COLO668 (cell line): ENCODE data around the gene RBMX.
"Not testable (repeated sequence)": the region's sequence is repeated elsewhere in the genome, so short reads cannot be mapped to it uniquely, and the experiment has no call there.

Source experiments
- DNase-seq: peaks from one replicate; lab custom pipeline; 2025; ENCODE audit not compliant: unreplicated experiment; lab: John Stamatoyannopoulos, UW

RBMX gene

GRCh38 chrX:136879001-136879687, 1.4 kb downstream of the RBMX start:
- DNase-seq, result no peak

- no peak for DNase-seq
Observed at GRCh38 chrX:136878423-136878822, 2.1 kb downstream of the RBMX start.

GRCh38 chrX:136874114-136874513, 6.4 kb downstream of the RBMX start:
- DNase-seq, result not testable (repeated sequence)

GRCh38 chrX:136873210-136873609, 7.3 kb downstream of the RBMX start:
- DNase-seq, result not testable (repeated sequence)

DNA sequence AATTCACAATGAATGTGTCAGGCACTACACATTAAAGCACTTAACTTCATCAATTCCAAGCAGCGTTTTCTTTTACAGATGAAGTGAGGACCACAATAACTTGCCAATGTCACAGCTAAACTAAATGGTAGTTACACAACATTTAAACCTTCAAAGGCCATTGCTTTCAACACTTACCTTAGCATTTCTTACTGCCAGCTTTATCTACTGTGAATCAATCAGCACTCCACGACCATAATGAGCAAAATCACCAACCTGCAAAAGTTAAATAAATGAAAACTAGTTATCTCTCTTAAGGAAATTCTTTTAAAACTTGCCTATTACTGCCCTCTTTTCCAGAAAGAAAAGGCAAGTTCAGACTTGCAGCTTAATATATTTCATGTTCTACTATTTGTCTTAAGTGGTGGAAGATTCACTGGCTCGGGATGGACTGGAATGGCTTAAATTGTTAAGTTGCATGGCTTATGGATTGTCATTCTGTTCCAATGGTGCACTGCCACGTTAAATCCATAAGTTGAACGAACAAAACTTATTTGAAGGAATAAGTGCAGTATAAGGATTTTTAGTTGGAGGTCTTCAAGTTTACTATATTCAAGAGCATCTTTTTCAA, 8.3 kb downstream of the RBMX start:
- DNase-seq, result no peak

DNA sequence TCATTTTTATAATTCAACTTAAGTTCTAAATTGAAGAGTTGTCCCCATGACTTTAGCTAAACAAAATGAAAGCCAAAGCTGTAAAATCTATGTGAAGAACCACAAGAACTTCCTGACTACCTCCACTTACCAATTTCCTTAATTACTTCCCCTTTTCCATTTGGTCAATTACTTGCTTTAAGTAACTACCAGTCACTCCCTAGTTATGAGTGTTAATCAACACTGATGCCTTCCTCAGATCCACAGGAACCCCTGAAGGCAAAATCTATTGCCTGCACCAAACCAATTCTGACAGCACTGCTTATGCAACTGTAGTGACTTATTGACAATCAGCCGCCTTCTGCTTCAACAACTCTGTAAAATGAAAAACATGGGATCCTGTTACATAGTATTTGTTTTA, 10.5 kb downstream of the RBMX start:
- no peak for DNase-seq

DNA sequence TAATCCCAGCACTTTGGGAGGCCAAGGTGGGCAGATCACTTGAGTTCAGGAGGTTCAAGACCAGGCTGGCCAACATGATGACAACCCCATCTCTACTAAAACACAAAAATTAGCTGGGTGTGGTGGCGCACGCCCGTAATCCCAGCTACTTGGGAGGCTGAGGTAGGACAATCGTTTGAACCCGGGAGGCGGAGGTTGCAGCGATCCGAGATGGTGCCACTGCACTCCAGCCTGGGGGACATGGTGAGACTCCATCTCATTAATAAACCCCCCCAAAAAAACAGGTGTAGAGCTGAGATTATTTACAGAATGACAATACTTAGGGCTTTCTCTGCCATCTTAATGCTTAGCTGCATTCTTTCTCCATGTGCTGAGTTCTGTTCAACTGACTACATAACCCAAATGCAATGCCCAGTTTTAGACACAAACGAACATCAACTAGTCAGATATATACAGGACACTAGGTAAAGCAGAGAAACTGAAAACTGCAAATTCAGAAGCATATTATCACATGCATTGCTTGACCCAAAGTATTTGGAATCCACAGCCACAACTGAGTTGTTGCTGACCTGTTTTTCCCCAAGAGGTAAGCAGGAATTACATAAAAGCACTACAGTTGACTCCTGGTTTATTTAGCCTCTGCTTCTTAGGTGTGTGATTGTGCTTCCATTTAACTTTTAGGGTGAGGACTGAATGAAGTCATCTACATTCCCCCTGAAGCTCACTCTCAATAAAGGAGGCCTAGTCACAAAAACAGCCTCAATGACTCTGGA, 12.1 kb downstream of the RBMX start:
- no peak for DNase-seq

DNA sequence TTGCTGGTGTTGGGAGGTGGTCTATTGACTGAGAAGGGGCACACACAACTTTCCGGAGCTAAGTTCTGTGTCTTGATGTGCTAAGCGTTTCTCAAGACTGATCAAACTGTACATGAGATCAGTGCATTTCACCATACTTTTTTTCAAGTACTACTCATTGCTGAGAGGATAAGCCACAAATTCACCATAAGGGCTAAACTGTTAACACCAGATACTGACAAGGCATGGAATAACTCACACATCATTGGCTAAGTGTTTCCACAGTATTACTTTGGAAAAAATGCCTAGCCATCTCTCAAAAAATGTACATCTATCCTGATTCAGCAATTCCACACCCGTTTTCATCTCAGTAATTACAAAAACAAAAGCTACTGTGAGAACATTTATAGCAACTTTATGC, 13.0 kb downstream of the RBMX start:
- DNase-seq, result no peak

DNA sequence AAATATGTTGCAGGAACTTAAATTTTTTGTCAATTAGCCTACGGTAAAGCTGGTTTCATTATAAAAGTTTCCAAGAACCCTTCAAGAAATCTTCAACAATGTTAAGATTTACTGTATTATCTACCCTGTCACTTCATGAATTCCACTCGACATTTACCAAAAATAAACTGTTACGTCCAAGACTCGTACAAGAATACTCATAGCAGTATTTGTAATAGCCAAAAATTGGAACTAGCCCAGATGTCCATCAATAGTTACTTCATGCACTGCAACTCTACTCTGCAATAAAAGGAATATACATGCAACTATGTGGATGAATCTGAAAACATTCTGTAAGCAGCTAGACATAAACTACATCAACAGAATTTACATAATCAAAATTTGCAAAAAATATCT, 13.4 kb downstream of the RBMX start:
- no peak for DNase-seq

DNA sequence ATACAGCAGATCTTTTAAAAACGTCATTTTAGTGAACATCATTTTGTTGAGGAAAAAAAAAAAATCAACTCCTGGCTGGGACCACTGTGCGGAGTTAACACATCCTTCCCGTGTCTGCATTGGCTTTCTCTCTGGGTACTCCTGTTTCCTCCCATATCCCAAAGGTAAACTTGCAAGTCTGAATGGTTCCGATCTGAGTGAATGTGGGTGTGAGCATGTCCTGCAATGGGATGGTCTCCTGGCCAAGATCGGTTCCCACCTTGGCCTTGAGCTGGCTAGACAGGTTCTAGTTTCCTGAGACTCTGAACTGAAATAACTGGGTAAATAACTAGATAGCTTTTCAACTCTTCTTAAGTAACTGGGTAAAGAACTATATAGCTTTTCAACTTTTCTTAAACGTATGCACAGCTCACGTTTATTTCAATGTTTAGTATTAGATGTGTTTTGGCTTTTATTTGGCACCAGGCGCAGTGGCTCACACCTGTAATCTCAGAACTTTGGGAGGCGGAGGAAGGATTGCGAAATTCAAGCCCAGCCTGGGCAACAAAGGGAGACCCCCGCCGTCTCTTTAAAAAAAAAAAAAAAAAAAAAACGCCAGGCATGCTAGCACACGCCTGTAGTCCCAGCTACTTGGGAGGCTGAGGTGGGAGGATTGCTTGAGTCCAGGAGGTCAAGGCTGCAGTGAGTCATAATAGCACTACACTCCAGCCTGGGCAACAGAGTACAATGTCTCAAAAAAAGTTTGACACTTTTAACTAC, 14.0 kb downstream of the RBMX start:
- no peak for DNase-seq

GRCh38 chrX:136865270-136866158, 15.0 kb downstream of the RBMX start:
- no peak for DNase-seq

- no peak for DNase-seq
Observed at GRCh38 chrX:136863826-136864225, 16.7 kb downstream of the RBMX start.

GRCh38 chrX:136862546-136862945, 18.0 kb downstream of the RBMX start:
- no peak for DNase-seq

GRCh38 chrX:136861877-136862276, 18.6 kb downstream of the RBMX start:
- no peak for DNase-seq

GRCh38 chrX:136858007-136858756, 22.3 kb downstream of the RBMX start:
- DNase-seq, result no peak

DNA sequence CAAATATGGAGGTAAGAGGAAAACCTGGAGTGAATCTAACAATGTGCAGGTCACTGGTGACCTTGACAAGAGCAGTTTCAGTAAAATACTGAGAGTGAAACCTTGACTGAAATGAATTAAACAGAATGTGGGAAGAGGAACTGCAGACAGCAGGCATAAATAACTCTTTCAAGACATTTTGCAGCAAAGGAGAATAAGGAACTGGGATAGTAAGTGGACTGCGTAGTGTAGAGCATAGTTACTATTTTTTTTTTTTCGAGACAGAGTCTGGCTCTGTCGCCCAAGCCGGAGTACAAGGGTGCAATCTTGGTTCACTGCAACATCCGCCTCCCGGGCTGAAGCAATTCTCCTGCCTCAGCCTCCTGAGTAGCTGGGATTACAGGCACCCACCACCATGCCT, 24.0 kb downstream of the RBMX start:
- DNase-seq, result no peak

DNA sequence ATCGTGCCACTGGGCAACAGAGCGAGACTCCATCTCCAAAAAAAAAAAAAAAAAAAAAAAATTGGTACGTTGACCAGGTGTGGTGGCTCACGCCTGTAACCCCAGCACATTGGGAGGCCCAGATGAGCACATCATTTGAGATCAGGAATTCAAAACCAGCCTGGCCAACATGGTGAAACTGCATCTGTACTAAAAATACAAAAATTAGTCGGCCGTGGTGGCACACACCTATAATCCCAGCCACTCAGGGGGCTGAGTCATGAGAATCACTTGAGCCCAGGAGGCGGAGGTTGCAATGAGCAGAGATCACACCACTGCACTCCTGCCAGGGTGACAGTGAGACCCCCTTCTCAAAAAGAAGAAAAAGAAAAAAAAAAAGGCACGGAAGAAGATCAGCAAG, 24.5 kb downstream of the RBMX start:
- no peak for DNase-seq

- no peak for DNase-seq
Observed at GRCh38 chrX:136851526-136851925, 29.0 kb downstream of the RBMX start.

DNA sequence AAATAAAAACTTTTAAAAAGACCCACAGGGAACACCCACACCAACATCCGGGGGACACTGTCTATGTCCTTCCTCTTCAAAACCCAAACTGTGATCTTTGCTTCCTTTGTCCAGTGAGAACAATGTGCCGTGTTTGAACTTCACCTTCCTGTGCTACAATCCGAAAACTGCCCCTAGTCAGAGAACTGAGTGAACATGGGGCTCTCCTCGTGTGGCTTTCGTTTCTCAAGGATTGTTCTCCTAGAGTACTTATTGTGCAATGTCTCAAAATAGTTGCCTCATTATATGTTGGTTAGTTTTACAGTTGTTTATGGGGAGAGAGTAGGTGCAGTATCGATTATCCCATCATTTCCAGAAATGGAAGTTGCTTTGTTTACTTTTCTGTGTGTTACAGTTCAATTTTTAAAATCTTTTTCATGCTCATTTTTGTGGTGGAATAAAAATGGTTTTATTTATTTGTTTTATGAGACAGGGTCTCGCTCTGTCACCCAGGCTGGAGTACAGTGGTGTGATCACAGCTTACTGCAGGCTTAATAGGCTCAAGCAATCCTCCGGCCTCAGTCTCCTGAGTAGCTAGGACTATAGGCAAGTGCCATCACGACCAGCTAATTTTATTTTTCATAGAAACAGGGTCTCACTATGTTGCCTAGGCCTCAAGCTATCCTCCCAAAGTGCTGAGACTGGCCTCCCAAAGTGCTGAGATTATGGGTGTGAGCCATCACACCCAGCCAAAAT, 29.9 kb downstream of the RBMX start:
- no peak for DNase-seq
